Activated CD4-positive, alpha-beta T cell treated with anti-CD3 and anti-CD28 coated beads, Interleukin-2, Interleukin-6, amounts not matched to agents 100 ng/mL and 50 ng/mL, durations not matched to agents 16 hours and 8 hours (primary cell): Measurements from ENCODE around the gene NUPR1.
"Not testable (repeated sequence)": the region's sequence is repeated elsewhere in the genome, so short reads cannot be mapped to it uniquely, and the experiment has no call there.

Experiments
- DNase-seq: peaks from one replicate; pipeline ENCODE4 v3.0.0-alpha.2; 2020

The NUPR1 gene

GRCh38 chr16:28538733-28539596 lies at the start of gene NUPR1:
Gene NUPR1 (minus strand): TSS chr16:28538974. CDS start chr16:28538907, 67 bp downstream.
- DNase-seq, result no peak

GRCh38 chr16:28587386-28587785 lies 48.6 kb upstream of the NUPR1 start:
- no peak for DNase-seq

- no peak for DNase-seq
These were observed 47.7 kb upstream of the NUPR1 start for GRCh38 chr16:28586466-28586865.

GRCh38 chr16:28585674-28586073 lies 46.9 kb upstream of the NUPR1 start:
- DNase-seq, result no peak

- no peak for DNase-seq
These were observed 42.0 kb upstream of the NUPR1 start for GRCh38 chr16:28580726-28581315.

- DNase-seq, result no peak
These were observed 36.8 kb upstream of the NUPR1 start for GRCh38 chr16:28575446-28576109.

GRCh38 chr16:28574925-28575324 lies 36.2 kb upstream of the NUPR1 start:
- DNase-seq, result no peak

- DNase-seq, result no peak
These were observed 35.3 kb upstream of the NUPR1 start for GRCh38 chr16:28573738-28574718.

- DNase-seq, result no peak
These were observed 34.1 kb upstream of the NUPR1 start for GRCh38 chr16:28572696-28573510.

- DNase-seq, result no peak
These were observed 31.4 kb upstream of the NUPR1 start for GRCh38 chr16:28569968-28570752.

- DNase-seq, result no peak
These were observed 30.2 kb upstream of the NUPR1 start for GRCh38 chr16:28569021-28569420.

- no peak for DNase-seq
These were observed 28.5 kb upstream of the NUPR1 start for GRCh38 chr16:28567292-28567691.

GRCh38 chr16:28566233-28566925 lies 27.6 kb upstream of the NUPR1 start:
- not testable (repeated sequence) for DNase-seq

- DNase-seq, result no peak
These were observed 24.4 kb upstream of the NUPR1 start for GRCh38 chr16:28563218-28563617.

- DNase-seq, result no peak
These were observed 23.4 kb upstream of the NUPR1 start for GRCh38 chr16:28562199-28562598.

GRCh38 chr16:28561557-28562187 lies 22.9 kb upstream of the NUPR1 start:
- no peak for DNase-seq

GRCh38 chr16:28558456-28558855 lies 19.7 kb upstream of the NUPR1 start:
- DNase-seq, result no peak

- DNase-seq, result no peak
These were observed 18.1 kb upstream of the NUPR1 start for GRCh38 chr16:28556914-28557320.

GRCh38 chr16:28555561-28555960 lies 16.8 kb upstream of the NUPR1 start:
- DNase-seq, result peak; percentile 46
